Erythroblast (primary cell): Measurements from ENCODE around the gene SULF2.

Experiments
- GATA1 ChIP-seq: IDR thresholded peaks from 2 replicates; pipeline ENCODE4 v1.6.1; 2011; ENCODE audit warnings: low read depth, mild to moderate bottlenecking, control low read depth, low read length, moderate library complexity
- POLR2A ChIP-seq: IDR thresholded peaks from 2 replicates; pipeline ENCODE4 v1.6.1; 2011; ENCODE audit warnings: mild to moderate bottlenecking, low read length

DNA sequence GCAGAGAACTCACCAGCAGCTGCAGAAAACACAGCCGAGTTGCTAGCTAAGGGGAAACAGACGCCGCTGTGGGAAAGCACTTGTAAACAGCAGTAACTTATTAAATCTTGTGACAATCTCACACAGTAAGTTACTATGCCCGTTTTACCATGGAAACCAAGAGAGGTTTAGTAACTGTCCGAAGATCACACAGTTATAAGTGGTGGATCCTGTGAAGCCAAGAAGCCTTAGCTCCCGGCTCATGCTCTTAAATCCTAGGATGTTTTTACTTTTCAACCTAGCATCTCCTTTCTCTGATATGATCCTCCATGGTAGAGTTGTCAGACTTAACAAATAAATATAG is 1.5 kb upstream of the SULF2 start:
- TF ChIP-seq POLR2A = no peak
- no peak for TF ChIP-seq GATA1
